ENCODE data around the gene ANAPC10. TPM values are rescaled to one million over a fixed set of nuclear protein-coding genes. Genes with fewer than 3 reads are reported as not detected.

ANAPC10 gene
- polyA plus RNA-seq, 1 of the 3 experiments (the other 2 are of a cell fraction), result 19.1 TPM

DNA sequence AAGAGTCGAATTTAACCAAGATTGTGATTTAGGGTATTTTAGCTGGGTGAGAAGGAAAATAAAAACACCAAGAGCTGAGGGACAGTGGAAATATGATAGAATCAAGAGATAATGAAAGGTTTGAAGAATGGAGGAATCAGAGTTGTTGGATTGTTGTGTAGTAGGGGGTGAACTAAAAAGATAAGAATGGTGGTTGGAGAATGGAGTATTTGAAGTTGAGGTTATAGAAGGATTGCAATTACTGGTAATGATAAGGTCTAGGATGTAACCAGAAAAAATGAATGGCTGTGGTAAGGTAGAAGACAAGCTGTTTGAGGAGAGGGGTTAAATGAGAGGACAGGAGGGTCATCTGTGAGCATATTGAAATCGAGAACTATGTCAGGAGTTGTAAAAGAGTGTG, 4.6 kb upstream of the ANAPC10 start:
- no peak for DNase-seq
- Histone ChIP-seq H3K4me1 (ENCODE audit: control insufficient read depth in 1 of 2, insufficient read depth in 2 of 2, low read depth in 1 of 2, low read length in 1 of 2) (peaks cover 0 to 7% of the 10 kb centered on the region in 2 experiments; a peak in 2 of 4 replicates), H3K27me3 (ENCODE audit: insufficient read depth) (no peaks in the 10 kb centered on the region), H3K27ac (ENCODE audit: low read depth in 2 of 2, low read length in 1 of 2) (no peak overlapping the region), H3K9ac (no peak overlapping the region), H3K9me2 (no peaks in the 10 kb centered on the region), H3K79me2 (ENCODE audit: insufficient read depth) (peaks cover 87% of the 10 kb centered on the region), H3F3A (replicated peaks; ENCODE audit: insufficient read depth) (peaks cover 3% of the 10 kb centered on the region), H4K20me1 (ENCODE audit: insufficient read depth) (peaks cover 13% of the 10 kb centered on the region; the same call in 1 of the 2 replicates), H2AFZ (ENCODE audit: low read depth) (no peak overlapping the region), H3K4me2 (no peak overlapping the region), H3K36me3 (replicated peaks in 1 of 2; ENCODE audit: control insufficient read depth in 1 of 2, insufficient read depth in 2 of 2, low read length in 1 of 2) (peaks cover 45 to 55% of the 10 kb centered on the region in 2 experiments), H3K4me3 (ENCODE audit: low read depth in 2 of 2, low read length in 1 of 2) (no peak overlapping the region), H3K9me3 (no peaks in the 10 kb centered on the region)
- 97% methylated on average over 2 of the region's 2 CpGs for WGBS (ENCODE audit: low lambda C conversion rate)
- CTCF ChIA-PET, result no interaction called here
- POLR2A ChIA-PET, result interaction anchor here (0.6 kb wide), 1 partner anchor 39 kb away, joined by 3 read pairs; no protein-coding TSS in a partner anchor
- TF ChIP-seq, protein P1, sequence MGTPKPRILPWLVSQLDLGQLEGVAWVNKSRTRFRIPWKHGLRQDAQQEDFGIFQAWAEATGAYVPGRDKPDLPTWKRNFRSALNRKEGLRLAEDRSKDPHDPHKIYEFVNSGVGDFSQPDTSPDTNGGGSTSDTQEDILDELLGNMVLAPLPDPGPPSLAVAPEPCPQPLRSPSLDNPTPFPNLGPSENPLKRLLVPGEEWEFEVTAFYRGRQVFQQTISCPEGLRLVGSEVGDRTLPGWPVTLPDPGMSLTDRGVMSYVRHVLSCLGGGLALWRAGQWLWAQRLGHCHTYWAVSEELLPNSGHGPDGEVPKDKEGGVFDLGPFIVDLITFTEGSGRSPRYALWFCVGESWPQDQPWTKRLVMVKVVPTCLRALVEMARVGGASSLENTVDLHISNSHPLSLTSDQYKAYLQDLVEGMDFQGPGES (IDR thresholded peaks at IDR 0.05; ENCODE audit: low read depth, low read length), result no peak
- TF ChIP-seq, protein P2, sequence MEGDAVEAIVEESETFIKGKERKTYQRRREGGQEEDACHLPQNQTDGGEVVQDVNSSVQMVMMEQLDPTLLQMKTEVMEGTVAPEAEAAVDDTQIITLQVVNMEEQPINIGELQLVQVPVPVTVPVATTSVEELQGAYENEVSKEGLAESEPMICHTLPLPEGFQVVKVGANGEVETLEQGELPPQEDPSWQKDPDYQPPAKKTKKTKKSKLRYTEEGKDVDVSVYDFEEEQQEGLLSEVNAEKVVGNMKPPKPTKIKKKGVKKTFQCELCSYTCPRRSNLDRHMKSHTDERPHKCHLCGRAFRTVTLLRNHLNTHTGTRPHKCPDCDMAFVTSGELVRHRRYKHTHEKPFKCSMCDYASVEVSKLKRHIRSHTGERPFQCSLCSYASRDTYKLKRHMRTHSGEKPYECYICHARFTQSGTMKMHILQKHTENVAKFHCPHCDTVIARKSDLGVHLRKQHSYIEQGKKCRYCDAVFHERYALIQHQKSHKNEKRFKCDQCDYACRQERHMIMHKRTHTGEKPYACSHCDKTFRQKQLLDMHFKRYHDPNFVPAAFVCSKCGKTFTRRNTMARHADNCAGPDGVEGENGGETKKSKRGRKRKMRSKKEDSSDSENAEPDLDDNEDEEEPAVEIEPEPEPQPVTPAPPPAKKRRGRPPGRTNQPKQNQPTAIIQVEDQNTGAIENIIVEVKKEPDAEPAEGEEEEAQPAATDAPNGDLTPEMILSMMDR (IDR thresholded peaks at IDR 0.05), result no peak
- TF ChIP-seq FOXJ3 (CRISPR knock-in tag; IDR thresholded peaks at IDR 0.05) (no peak), RCOR1 (IDR thresholded peaks at IDR 0.05; ENCODE audit: low read length) (no peak), NFIC (IDR thresholded peaks at IDR 0.05; ENCODE audit: borderline replicate concordance) (no peak), RFX5 (IDR thresholded peaks at IDR 0.05; ENCODE audit: low read length) (no peak), FOXM1 (IDR thresholded peaks at IDR 0.05; ENCODE audit: low read depth) (no peak), ELF1 (IDR thresholded peaks at IDR 0.05) (no peak), POLR2AphosphoS5 (IDR thresholded peaks at IDR 0.05; ENCODE audit: low read depth, low read length) (no peak), EZH2phosphoT487 (IDR thresholded peaks at IDR 0.05; ENCODE audit: borderline replicate concordance, low read depth) (no peak), JUND (IDR thresholded peaks at IDR 0.05) (no peak), GABPA (IDR thresholded peaks at IDR 0.05; ENCODE audit: low read depth) (no peak), EP300 (IDR thresholded peaks at IDR 0.05; ENCODE audit: borderline replicate concordance in 1 of 2, low read depth in 1 of 2, low read length in 1 of 2) (no peak), MXI1 (IDR thresholded peaks at IDR 0.05; ENCODE audit: low read depth, low read length) (no peak)
- TF ChIP-seq, protein P3, sequence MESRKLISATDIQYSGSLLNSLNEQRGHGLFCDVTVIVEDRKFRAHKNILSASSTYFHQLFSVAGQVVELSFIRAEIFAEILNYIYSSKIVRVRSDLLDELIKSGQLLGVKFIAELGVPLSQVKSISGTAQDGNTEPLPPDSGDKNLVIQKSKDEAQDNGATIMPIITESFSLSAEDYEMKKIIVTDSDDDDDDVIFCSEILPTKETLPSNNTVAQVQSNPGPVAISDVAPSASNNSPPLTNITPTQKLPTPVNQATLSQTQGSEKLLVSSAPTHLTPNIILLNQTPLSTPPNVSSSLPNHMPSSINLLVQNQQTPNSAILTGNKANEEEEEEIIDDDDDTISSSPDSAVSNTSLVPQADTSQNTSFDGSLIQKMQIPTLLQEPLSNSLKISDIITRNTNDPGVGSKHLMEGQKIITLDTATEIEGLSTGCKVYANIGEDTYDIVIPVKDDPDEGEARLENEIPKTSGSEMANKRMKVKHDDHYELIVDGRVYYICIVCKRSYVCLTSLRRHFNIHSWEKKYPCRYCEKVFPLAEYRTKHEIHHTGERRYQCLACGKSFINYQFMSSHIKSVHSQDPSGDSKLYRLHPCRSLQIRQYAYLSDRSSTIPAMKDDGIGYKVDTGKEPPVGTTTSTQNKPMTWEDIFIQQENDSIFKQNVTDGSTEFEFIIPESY (IDR thresholded peaks at IDR 0.05; ENCODE audit: borderline replicate concordance, low read depth), result no peak

Measured in SK-N-SH (cell line).